Peyer's patch (tissue), 4 donors: Measurements from ENCODE around the gene CLIP4. TPM values are rescaled to one million over a fixed set of nuclear protein-coding genes. Genes with fewer than 3 reads are reported as not detected.

Experiments
- DNase-seq, 3 donors: peaks; one replicate each; pipeline ENCODE4 v3.0.0-alpha.2; 2017 to 2019
- H3K27ac ChIP-seq, 4 donors: fragments of 200-600 bp; sonication (generic); one replicate each; pipeline ENCODE4 v1.5.1; 2016 to 2019
- H3K27me3 ChIP-seq, 2 donors: fragments of 200-600 bp; sonication (generic); one replicate each; pipeline ENCODE4 v1.5.1; 2019
- H3K36me3 ChIP-seq, 3 donors: fragments of 200-600 bp; sonication (generic); one replicate each; pipeline ENCODE4 v1.5.1; 2016 to 2019
- H3K4me1 ChIP-seq, 4 donors: fragments of 200-600 bp; sonication (generic); one replicate each; pipeline ENCODE4 v1.5.1; 2016 to 2019
- H3K4me3 ChIP-seq, 4 donors: fragments of 200-600 bp; sonication (generic); 1 replicate in 3 of 4; 2 replicates in 1 of 4; pipeline ENCODE4 v1.5.1; 2016 to 2019; ENCODE audit warnings: mild to moderate bottlenecking in 1 of 4
- H3K9me3 ChIP-seq, 4 donors: fragments of 200-600 bp; sonication (generic); one replicate each; pipeline ENCODE4 v1.5.1; 2016 to 2019; ENCODE audit warnings: mild to moderate bottlenecking in 1 of 4
- POLR2A ChIP-seq, 2 donors: fragments of 450-650 bp; IDR thresholded peaks; one replicate each; pipeline ENCODE4 v1.5.1; 2017; ENCODE audit warnings: antibody characterized with exemption in 2 of 2, mild to moderate bottlenecking in 2 of 2, moderate library complexity in 2 of 2
- total RNA-seq, 4 donors: library from RNA; depleted of rRNA; stranded (reverse); fragments of >200 nt; gene quantifications; one replicate each; pipeline ENCODE4 v1.1.0, GENCODE V29; 2016
- TF ChIP-seq, protein P1 (sequence below), 6 experiments: fragments of 450-650 bp in 4 of 6; fragments of 200-600 bp in 2 of 6; sonication (generic) in 1 of 6; IDR thresholded peaks; one replicate each; pipeline ENCODE4 v1.5.1; 2017 to 2019; ENCODE audit warnings: antibody characterized with exemption in 6 of 6, mild to moderate bottlenecking in 3 of 6, moderate library complexity in 1 of 6

The CLIP4 gene
- total RNA-seq, 4 donors from 2014 or later: 7.0 to 40.4 (median 16.9) TPM

DNA sequence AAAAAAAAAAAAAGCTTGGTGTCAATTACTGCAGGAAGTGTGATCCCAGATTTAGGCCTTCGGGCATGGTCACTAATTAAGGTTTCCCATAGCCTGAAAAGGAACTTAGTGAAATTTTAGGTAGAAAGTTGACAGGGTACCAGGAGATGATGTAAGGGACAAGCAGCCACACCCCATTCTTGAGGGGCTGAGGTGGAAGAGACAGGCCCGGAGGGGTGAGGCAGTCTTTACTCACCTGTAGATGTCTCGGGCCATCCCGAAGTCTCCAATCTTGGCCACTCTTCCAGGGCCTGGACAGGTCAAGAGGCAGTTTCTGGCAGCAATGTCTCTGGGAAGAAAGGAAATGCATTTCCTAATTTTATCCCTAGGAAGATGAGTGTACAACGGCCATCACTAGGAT lies 94.3 kb downstream of the CLIP4 start:
- no peaks in the 10 kb centered on the region for H3K36me3 ChIP-seq
- no peaks in the 10 kb centered on the region for H3K9me3 ChIP-seq
- H3K4me1 ChIP-seq: no peaks in the 10 kb centered on the region
- no peak overlapping the region for H3K4me3 ChIP-seq
- no peaks in the 10 kb centered on the region for H3K27me3 ChIP-seq
- TF ChIP-seq, protein P1, sequence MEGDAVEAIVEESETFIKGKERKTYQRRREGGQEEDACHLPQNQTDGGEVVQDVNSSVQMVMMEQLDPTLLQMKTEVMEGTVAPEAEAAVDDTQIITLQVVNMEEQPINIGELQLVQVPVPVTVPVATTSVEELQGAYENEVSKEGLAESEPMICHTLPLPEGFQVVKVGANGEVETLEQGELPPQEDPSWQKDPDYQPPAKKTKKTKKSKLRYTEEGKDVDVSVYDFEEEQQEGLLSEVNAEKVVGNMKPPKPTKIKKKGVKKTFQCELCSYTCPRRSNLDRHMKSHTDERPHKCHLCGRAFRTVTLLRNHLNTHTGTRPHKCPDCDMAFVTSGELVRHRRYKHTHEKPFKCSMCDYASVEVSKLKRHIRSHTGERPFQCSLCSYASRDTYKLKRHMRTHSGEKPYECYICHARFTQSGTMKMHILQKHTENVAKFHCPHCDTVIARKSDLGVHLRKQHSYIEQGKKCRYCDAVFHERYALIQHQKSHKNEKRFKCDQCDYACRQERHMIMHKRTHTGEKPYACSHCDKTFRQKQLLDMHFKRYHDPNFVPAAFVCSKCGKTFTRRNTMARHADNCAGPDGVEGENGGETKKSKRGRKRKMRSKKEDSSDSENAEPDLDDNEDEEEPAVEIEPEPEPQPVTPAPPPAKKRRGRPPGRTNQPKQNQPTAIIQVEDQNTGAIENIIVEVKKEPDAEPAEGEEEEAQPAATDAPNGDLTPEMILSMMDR (IDR thresholded peaks at IDR 0.05): no peak
- TF ChIP-seq POLR2A (IDR thresholded peaks at IDR 0.05): no peak
- H3K27ac ChIP-seq: no peak overlapping the region
- DNase-seq: no peak

DNA sequence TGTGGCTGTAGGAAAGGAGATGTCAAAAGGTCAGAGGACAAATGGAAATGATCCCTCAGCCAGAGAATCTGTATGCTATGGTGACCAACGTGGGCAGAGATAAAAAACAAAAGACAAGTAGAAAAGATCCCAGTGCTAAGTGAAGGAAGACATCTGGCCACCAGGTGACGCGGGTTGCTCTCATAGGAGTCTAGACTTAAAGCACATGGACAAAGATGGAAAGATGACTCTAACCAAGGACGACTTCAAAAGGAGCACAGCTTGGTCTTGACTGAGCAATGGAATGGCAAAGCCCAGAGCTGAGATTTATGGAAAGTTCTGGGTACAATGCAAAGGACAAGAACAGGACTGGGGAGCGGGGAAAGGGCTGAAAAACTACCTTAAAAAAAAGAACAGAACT lies 96.8 kb downstream of the CLIP4 start:
- no peak for DNase-seq
- TF ChIP-seq, protein P1 (IDR thresholded peaks at IDR 0.05): no peak
- TF ChIP-seq POLR2A (IDR thresholded peaks at IDR 0.05): no peak

DNA sequence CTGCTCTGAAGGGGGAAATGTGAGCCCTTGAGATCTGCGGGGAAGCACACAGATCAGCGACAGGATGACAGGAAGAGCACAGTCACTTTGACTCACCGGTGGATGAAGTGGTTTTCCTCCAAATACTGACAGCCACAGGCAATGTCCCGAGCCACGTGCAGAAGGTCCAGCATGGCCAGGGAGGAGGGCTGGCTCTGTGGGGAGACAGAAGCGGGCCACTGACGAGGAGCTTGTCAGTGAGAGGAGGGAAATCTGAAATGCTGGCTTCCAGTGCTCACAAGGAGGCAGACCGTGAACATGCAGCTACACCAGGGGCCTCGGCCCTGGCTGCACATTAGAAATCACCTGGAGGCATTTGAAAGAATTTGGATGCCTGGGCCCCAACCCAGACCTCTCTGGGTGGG lies 98.7 kb downstream of the CLIP4 start:
- DNase-seq: no peak
- Histone ChIP-seq H3K36me3 (no peaks in the 10 kb centered on the region), H3K27ac (no peak overlapping the region), H3K4me3 (no peak overlapping the region), H3K4me1 (no peaks in the 10 kb centered on the region), H3K9me3 (no peaks in the 10 kb centered on the region), H3K27me3 (no peaks in the 10 kb centered on the region)
- TF ChIP-seq, protein P1 (IDR thresholded peaks at IDR 0.05): no peak
- TF ChIP-seq POLR2A (IDR thresholded peaks at IDR 0.05): no peak

More for the DNA sequence above, 96.8 kb downstream of the CLIP4 start:
- Histone ChIP-seq H3K27ac (no peak overlapping the region), H3K36me3 (no peaks in the 10 kb centered on the region), H3K27me3 (no peaks in the 10 kb centered on the region), H3K4me3 (no peak overlapping the region), H3K4me1 (no peaks in the 10 kb centered on the region), H3K9me3 (no peaks in the 10 kb centered on the region)

DNA sequence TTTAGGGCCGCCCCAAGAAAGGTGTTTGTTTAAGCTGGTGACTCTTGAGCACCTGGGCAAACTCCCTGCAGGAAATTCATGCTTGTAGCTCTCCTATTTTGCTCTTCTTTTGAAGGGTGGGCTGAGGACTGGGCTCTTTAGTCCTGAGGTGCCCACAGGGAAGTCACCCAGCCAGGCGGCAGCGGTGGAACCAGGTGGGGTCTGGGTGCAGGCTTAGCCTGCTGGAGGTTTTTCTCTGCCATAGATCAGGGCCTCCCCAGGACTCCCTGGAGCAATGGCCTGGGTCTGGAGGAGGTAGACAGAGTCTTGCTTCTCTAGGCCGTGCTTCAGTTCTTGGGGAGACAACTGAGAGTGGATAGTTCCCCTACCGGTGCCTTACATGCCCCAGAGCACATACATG lies 99.9 kb downstream of the CLIP4 start:
- DNase-seq: no peak
- H3K36me3 ChIP-seq: no peaks in the 10 kb centered on the region
- no peak for TF ChIP-seq POLR2A (IDR thresholded peaks at IDR 0.05)
- TF ChIP-seq, protein P1 (IDR thresholded peaks at IDR 0.05): no peak
- H3K4me1 ChIP-seq: no peaks in the 10 kb centered on the region
- no peaks in the 10 kb centered on the region for H3K9me3 ChIP-seq
- H3K4me3 ChIP-seq: no peak overlapping the region
- no peaks in the 10 kb centered on the region for H3K27me3 ChIP-seq
- no peak overlapping the region for H3K27ac ChIP-seq

DNA sequence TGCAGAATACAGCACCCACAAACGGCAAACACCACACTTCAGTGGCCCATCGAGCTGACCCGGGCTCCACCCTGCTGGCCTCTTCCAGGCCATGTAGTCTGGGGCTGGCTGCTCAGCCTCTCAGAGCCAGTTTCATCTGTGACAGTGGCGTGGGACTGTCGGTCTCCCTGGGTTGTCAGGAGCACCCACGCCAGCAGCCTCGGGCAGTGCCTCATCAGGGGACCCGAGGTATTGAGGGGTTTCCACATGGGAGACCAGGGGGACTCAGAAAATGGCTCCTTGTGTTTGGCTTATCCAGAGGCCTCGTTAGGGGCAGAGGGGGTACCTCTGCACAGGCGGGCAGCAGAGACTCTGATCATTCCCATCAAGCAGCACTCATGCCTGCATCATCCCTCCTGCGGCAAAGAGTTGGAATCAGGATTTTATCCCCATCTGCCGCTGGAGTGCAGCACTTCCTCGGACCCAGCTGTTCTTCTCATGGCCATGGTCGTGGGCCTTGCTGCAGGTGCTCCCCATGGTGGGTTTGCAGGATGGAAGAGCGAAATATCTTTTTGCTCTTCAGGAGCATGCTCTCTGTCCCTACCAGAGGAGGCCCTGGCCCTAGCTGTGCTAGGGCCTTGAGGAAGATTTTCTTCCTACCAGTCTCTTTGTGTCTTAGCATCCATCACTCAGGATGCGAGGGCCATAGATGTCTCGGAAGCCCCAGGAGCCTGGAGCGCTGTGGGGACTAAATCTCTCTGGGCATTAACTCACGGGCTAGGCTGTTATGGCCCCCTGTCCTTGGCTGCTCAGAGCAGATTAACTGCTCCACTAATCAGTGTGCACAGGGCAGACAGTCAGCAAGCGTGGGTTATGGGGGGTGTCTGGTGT lies 100.8 kb downstream of the CLIP4 start:
- no peak for TF ChIP-seq POLR2A (IDR thresholded peaks at IDR 0.05)
- TF ChIP-seq, protein P1 (IDR thresholded peaks at IDR 0.05): no peak
- Histone ChIP-seq H3K4me1 (no peaks in the 10 kb centered on the region), H3K9me3 (no peaks in the 10 kb centered on the region), H3K27me3 (no peaks in the 10 kb centered on the region), H3K4me3 (no peak overlapping the region), H3K27ac (no peak overlapping the region), H3K36me3 (no peaks in the 10 kb centered on the region)
- no peak for DNase-seq
